ENCODE results near the gene GPX3.

DNA sequence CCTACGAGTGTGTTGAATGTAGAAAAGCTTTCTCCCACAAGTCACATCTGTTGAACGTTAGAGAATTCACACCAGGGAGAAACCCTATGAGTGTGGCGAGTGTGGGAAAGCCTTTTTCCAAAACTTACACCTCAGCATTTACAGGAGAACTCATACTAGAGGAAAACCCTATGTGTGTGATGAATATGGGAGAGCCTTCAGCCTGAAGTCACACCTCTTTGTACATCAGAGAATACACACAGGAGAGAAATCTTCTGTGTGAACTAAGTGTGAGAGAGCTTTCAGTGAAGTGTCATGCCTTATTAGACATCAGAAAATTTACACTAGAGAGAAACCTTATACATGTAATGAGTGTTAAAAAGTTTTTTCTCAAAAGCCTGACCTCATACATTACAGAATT is 41.8 kb upstream of the GPX3 start:
- TF ChIP-seq, protein P1, sequence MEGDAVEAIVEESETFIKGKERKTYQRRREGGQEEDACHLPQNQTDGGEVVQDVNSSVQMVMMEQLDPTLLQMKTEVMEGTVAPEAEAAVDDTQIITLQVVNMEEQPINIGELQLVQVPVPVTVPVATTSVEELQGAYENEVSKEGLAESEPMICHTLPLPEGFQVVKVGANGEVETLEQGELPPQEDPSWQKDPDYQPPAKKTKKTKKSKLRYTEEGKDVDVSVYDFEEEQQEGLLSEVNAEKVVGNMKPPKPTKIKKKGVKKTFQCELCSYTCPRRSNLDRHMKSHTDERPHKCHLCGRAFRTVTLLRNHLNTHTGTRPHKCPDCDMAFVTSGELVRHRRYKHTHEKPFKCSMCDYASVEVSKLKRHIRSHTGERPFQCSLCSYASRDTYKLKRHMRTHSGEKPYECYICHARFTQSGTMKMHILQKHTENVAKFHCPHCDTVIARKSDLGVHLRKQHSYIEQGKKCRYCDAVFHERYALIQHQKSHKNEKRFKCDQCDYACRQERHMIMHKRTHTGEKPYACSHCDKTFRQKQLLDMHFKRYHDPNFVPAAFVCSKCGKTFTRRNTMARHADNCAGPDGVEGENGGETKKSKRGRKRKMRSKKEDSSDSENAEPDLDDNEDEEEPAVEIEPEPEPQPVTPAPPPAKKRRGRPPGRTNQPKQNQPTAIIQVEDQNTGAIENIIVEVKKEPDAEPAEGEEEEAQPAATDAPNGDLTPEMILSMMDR (IDR thresholded peaks at IDR 0.05; ENCODE audit: extremely low read depth in 1 of 2, insufficient read depth in 1 of 2, low read depth in 1 of 2, low read length in 2 of 2): no peak
- TF ChIP-seq EZH2 (IDR thresholded peaks at IDR 0.05; ENCODE audit: borderline replicate concordance, low read depth, low read length, severe bottlenecking): no peak
- TF ChIP-seq POLR2A (IDR thresholded peaks at IDR 0.05; ENCODE audit: low read depth, low read length): no peak
- TF ChIP-seq, protein P2, sequence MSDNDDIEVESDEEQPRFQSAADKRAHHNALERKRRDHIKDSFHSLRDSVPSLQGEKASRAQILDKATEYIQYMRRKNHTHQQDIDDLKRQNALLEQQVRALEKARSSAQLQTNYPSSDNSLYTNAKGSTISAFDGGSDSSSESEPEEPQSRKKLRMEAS (IDR thresholded peaks at IDR 0.05; ENCODE audit: insufficient read depth, insufficient read length): no peak
- TF ChIP-seq GATA2 (IDR thresholded peaks at IDR 0.05; ENCODE audit: insufficient read depth, insufficient read length, low read depth, low read length): no peak
- TF ChIP-seq POLR2AphosphoS5 (IDR thresholded peaks at IDR 0.05; ENCODE audit: insufficient read depth, low read depth, low read length): no peak
- no peak for TF ChIP-seq FOS (IDR thresholded peaks at IDR 0.05; ENCODE audit: borderline replicate concordance, insufficient read depth, low read length)
- TF ChIP-seq MYC (IDR thresholded peaks at IDR 0.05; ENCODE audit: low read depth, low read length): no peak
- TF ChIP-seq JUN (IDR thresholded peaks at IDR 0.05; ENCODE audit: borderline replicate concordance, insufficient read depth, insufficient read length, low read depth): no peak

Measured in endothelial cell of umbilical vein (primary cell).